ENCODE results near the gene IL18.

DNA sequence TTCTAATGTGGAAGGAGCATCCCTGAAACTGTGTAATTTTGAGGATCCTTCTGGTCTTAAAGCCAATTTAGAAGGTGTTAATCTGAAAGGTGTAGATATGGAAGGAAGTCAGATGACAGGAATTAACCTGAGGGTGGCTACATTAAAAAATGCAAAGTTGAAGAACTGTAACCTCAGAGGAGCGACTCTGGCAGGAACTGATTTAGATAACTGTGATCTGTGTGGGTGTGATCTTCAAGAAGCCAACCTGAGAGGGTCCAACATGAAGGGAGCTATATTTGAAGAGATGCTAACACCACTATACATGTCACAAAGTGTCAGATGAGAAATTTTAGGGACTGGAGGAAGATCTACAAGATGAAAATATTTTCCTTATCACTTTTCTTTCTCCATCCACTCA, 19.0 kb upstream of the IL18 start:
- TF ChIP-seq, protein P1, sequence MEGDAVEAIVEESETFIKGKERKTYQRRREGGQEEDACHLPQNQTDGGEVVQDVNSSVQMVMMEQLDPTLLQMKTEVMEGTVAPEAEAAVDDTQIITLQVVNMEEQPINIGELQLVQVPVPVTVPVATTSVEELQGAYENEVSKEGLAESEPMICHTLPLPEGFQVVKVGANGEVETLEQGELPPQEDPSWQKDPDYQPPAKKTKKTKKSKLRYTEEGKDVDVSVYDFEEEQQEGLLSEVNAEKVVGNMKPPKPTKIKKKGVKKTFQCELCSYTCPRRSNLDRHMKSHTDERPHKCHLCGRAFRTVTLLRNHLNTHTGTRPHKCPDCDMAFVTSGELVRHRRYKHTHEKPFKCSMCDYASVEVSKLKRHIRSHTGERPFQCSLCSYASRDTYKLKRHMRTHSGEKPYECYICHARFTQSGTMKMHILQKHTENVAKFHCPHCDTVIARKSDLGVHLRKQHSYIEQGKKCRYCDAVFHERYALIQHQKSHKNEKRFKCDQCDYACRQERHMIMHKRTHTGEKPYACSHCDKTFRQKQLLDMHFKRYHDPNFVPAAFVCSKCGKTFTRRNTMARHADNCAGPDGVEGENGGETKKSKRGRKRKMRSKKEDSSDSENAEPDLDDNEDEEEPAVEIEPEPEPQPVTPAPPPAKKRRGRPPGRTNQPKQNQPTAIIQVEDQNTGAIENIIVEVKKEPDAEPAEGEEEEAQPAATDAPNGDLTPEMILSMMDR (IDR thresholded peaks at IDR 0.05) = no peak
- TF ChIP-seq POLR2A (IDR thresholded peaks at IDR 0.05) = no peak
- no peak for TF ChIP-seq POLR2AphosphoS5 (IDR thresholded peaks at IDR 0.05)
